GM21526 (cell line): ENCODE results near the gene C19orf73.
A peak's percentile ranks its signal among the peaks of the same experiment; 100 is the strongest.
"Not testable (repeated sequence)": the region's sequence is repeated elsewhere in the genome, so short reads cannot be mapped to it uniquely, and the experiment has no call there.

Source experiments
- ATAC-seq: cut with Tn5 transposase; IDR thresholded peaks from one replicate; pipeline ENCODE4 v1.9.1; 2021; ENCODE audit warnings: moderate library complexity; ENCODE audit not compliant: unreplicated experiment, low FRiP score

Gene C19orf73

GRCh38 chr19:49123285-49123684 is 4.3 kb upstream of the C19orf73 start:
- not testable (repeated sequence) for ATAC-seq

GRCh38 chr19:49121841-49122240 is 2.9 kb upstream of the C19orf73 start:
- ATAC-seq: not testable (repeated sequence)

- no peak for ATAC-seq
Observed at GRCh38 chr19:49120868-49121267, 1.9 kb upstream of the C19orf73 start.

- ATAC-seq: no peak
Observed at GRCh38 chr19:49120325-49120683, 1.4 kb upstream of the C19orf73 start.

GRCh38 chr19:49119411-49120324 is 725 bp upstream of the C19orf73 start, which contains the start of gene PPFIA3:
Gene PPFIA3 (plus strand): TSS chr19:49119544. CDS start chr19:49127874, 8,330 bp downstream.
- ATAC-seq: no peak

GRCh38 chr19:49117677-49118564 is 1.0 kb downstream of the C19orf73 start:
- no peak for ATAC-seq

DNA sequence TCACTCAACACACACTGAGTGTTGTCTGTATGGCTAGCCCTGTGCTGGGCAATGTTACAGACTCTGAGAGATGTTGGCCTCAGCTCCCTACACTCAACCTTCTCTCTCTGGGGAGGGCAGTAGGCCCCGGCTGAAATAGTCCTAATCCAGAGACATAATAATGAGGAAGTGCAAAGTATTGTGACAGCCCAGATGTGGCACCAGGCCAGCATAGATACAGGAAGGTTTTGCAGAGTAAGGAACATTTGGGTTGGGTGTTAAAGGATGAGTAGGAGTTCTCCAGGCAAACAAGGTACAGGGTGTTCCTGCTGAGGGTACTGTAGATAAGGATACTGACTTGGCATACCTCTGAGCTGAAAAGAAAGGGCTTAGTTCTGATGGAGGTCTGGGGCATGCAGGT is 2.4 kb downstream of the C19orf73 start:
- ATAC-seq: no peak

- ATAC-seq: no peak
Observed at GRCh38 chr19:49114630-49115363, 4.1 kb downstream of the C19orf73 start.

GRCh38 chr19:49113762-49114629 is 4.9 kb downstream of the C19orf73 start, which contains the start of gene LIN7B:
Gene LIN7B (plus strand): TSS chr19:49114370. CDS start chr19:49114405, 35 bp downstream.
- peak; percentile 47 for ATAC-seq

DNA sequence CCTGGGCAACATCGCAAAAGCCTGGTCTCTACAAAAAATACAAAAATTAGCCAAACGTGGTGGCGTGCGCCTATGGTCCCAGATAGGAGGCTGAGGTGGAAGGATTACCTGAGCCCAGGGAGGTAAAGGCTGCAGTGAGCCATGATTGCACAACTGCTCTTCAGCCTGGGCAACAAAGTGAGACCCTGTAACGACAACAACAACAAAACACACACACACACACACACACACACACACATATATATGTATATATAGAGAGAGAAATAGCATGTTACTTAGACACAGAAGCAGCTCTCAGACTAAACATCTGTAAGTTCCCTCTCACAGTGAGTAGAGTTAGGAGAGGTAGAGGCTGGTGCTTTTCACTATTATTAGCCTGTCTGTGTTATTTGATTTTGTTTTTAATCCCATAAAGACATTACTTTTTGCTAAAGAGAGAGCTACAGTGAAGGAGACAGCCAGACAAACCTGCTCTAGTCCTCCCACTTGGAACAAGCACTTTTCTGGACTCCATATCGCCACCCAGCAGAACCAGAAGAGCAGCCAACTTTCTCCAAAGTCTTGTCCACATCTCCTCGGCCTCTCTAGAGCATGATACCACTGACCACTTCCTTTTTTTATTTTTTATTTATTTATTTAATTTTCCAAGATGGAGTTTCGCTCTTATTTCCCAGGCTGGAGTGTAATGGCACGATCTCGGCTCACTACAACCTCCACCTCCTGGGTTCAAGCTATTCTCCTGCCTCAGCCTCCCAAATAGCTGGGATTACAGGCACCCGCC is 7.5 kb downstream of the C19orf73 start:
- ATAC-seq: no peak

- no peak for ATAC-seq
Observed at GRCh38 chr19:49110567-49110966, 8.4 kb downstream of the C19orf73 start.

DNA sequence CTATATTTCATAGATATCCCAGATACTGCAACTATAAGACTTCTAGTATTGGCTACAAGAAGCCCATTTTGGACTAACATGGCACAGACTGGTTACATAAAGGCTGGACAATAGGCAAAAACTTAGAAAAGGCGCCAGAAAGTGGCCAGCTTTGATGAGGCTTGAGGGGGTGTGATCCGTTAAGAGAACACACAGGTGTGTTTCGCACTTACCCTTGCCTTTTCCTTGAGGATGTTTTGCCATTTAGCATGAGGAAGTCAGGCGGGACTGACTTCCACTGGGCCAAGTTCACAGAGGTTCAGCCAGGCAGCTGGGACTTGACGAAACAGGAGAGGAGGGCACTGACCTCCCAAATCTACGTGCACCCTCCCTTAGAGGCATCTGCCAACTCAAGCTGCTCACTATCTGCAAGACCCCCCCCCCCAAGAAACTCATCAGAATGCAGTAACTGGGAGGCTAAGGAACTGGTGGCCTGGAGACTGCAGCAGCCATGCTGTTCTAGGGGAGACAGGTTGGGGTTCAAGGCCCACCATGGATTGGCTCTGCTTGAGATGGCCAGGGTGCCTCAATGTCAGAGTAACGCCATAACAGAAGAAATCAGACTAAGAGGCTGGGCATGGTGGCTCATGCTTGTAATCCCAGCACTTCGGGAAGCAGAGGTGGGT is 9.2 kb downstream of the C19orf73 start:
- ATAC-seq: no peak

DNA sequence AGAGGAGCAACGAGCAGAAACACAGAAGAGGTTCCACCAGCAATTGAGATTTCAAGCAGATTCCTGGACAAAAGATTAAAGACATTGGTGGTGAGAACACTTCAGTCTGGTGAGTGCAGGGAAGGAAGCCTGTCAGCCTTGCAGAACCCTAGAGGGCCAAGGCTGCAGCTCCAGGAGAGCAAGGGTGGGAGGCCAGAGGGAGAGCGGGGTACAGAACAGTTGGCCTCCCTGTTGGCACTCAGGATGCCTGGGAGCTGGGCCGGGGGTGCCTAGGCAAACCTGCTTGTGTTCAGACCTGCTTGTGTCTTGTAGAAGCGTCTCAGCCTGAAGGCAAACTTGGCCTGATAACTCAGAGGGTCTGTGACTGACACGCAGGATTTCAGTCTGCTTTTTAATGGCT is 9.9 kb downstream of the C19orf73 start:
- ATAC-seq: no peak

GRCh38 chr19:49107625-49108459 is 11.1 kb downstream of the C19orf73 start:
- no peak for ATAC-seq

DNA sequence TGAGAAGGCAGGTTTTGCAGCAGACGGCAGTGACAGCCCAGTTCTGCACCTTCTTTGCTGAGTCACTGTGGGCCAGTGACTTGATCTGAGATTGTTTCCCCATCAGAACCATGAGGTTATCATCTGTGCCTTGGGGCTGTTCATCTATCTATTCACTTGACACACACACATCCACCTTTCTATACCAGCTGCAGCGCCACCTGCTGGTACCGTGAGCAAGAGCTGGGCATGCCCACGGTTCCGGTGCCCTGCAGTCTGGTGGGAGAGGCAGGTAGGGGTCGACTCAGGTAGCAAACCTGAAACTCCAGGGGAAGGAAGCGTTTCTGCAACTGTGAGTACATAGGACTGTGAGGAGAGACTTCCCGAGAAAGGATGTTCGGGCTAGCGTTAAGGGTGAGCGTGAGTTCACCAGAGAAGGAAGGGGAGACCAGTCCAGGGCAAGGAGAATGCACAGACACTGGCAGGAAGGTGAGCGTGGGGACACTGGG is 12.3 kb downstream of the C19orf73 start:
- ATAC-seq: no peak

GRCh38 chr19:49104229-49104864 is 14.6 kb downstream of the C19orf73 start:
- no peak for ATAC-seq
